ENCODE results near the gene NPAS3. TPM values are rescaled to one million over a fixed set of nuclear protein-coding genes. Genes with fewer than 3 reads are reported as not detected.

Gene NPAS3
- total and polyA plus RNA-seq, 2 donors (not counting 3 experiments of a cell fraction or from before 2014, with no cell fraction given) = 0.10 to 0.13 TPM

DNA sequence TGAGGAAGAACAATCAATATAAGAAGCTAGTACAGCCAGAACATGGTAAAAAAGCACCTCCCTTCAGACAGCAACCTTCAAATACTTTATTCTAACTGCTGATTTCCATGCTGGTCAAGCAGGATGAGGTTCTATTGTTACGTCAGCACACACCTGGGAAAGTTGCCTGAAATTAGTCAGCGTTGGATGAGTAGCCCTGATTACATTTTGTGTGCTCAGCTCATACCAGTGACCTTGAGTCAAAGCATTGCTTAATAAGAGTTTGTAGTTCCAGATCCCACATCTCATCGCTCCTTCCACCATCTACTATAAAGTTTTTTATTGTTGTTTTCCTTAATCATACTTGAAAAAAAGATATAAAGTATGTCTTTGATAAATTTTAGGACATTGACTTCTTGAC, 650.7 kb downstream of the NPAS3 start:
- FAIRE-seq (no peak), DNase-seq (ENCODE audit: low read depth, low spot score) (no peak)
- TF ChIP-seq EZH2 (IDR thresholded peaks at IDR 0.05; ENCODE audit: borderline replicate concordance, low read depth, low read length, severe bottlenecking) = no peak
- no peak for TF ChIP-seq JUN (IDR thresholded peaks at IDR 0.05; ENCODE audit: borderline replicate concordance, insufficient read depth, insufficient read length, low read depth)
- no peak for TF ChIP-seq GATA2 (IDR thresholded peaks at IDR 0.05; ENCODE audit: insufficient read depth, insufficient read length, low read depth, low read length)
- no peak for TF ChIP-seq FOS (IDR thresholded peaks at IDR 0.05; ENCODE audit: borderline replicate concordance, insufficient read depth, low read length)
- TF ChIP-seq POLR2A (IDR thresholded peaks at IDR 0.05; ENCODE audit: low read depth, low read length) = no peak
- TF ChIP-seq POLR2AphosphoS5 (IDR thresholded peaks at IDR 0.05; ENCODE audit: insufficient read depth, low read depth, low read length) = no peak
- POLR2A ChIA-PET = no interaction called here
- dilution Hi-C loops (cut with MboI; ENCODE audit: extremely low pct_ligation_motif_present, low sequenced_read_pairs) = no loop called here
- Histone ChIP-seq H4K20me1 (replicated peaks; ENCODE audit: control insufficient read depth, extremely low read depth, insufficient read depth, low read length) (no peaks in the 10 kb centered on the region), H3K4me2 (ENCODE audit: insufficient read depth, low read length) (no peak overlapping the region), H3K27ac (ENCODE audit: insufficient read depth, low read depth, low read length) (no peak overlapping the region), H3K9me1 (replicated peaks; ENCODE audit: control insufficient read depth, extremely low read depth, insufficient read depth, low read length) (no peaks in the 10 kb centered on the region), H3K9me3 (replicated peaks; ENCODE audit: control insufficient read depth, insufficient read depth, low read length) (no peaks in the 10 kb centered on the region), H2AFZ (ENCODE audit: low read depth, low read length) (no peak overlapping the region), H3K4me1 (ENCODE audit: control insufficient read depth, extremely low read depth, insufficient read depth, low read length) (no peaks in the 10 kb centered on the region), H3K4me3 (replicated peaks in 1 of 3; ENCODE audit: insufficient read depth in 1 of 3, low read depth in 1 of 3, low read length in 3 of 3) (no peak overlapping the region), H3K27me3 (ENCODE audit: control insufficient read depth in 2 of 2, insufficient read depth in 2 of 2, low read length in 2 of 2) (no peaks in the 10 kb centered on the region), H3K36me3 (ENCODE audit: control insufficient read depth in 2 of 2, extremely low read depth in 1 of 2, insufficient read depth in 2 of 2, low read length in 2 of 2) (no peaks in the 10 kb centered on the region), H3K9ac (replicated peaks; ENCODE audit: extremely low read depth, insufficient read depth, low read length) (no peak overlapping the region), H3K79me2 (ENCODE audit: control insufficient read depth, insufficient read depth, low read length) (no peaks in the 10 kb centered on the region)
- BruUV-seq (replicated peaks) = no TSS peak
- CTCF ChIA-PET = no interaction called here
- intact Hi-C loops (cut with micrococcal nuclease) = no loop called here

GRCh38 chr14:33590891-33591630, 652.4 kb downstream of the NPAS3 start:
- POLR2A ChIA-PET = no interaction called here

More at GRCh38 chr14:33590891-33591630, 652.4 kb downstream of the NPAS3 start:
- H3K4me1 ChIP-seq (ENCODE audit: control insufficient read depth, extremely low read depth, insufficient read depth, low read length) = no peaks in the 10 kb centered on the region
- H3K9ac ChIP-seq (replicated peaks; ENCODE audit: extremely low read depth, insufficient read depth, low read length) = no peak overlapping the region
- no peak overlapping the region for H3K4me3 ChIP-seq (replicated peaks in 1 of 3; ENCODE audit: insufficient read depth in 1 of 3, low read depth in 1 of 3, low read length in 3 of 3)
- intact Hi-C loops (cut with micrococcal nuclease) = no loop called here
- dilution Hi-C loops (cut with MboI; ENCODE audit: extremely low pct_ligation_motif_present, low sequenced_read_pairs) = no loop called here
- no TSS peak for BruUV-seq (replicated peaks)
- no peaks in the 10 kb centered on the region for H3K36me3 ChIP-seq (ENCODE audit: control insufficient read depth in 2 of 2, extremely low read depth in 1 of 2, insufficient read depth in 2 of 2, low read length in 2 of 2)
- no peak for TF ChIP-seq POLR2AphosphoS5 (IDR thresholded peaks at IDR 0.05; ENCODE audit: insufficient read depth, low read depth, low read length)
- TF ChIP-seq POLR2A (IDR thresholded peaks at IDR 0.05; ENCODE audit: low read depth, low read length) = no peak
- TF ChIP-seq FOS (IDR thresholded peaks at IDR 0.05; ENCODE audit: borderline replicate concordance, insufficient read depth, low read length) = no peak
- no peak for TF ChIP-seq MYC (IDR thresholded peaks at IDR 0.05; ENCODE audit: low read depth, low read length)
- no peak for TF ChIP-seq MAX (IDR thresholded peaks at IDR 0.05; ENCODE audit: insufficient read depth, insufficient read length)
- TF ChIP-seq EZH2 (IDR thresholded peaks at IDR 0.05; ENCODE audit: borderline replicate concordance, low read depth, low read length, severe bottlenecking) = no peak
- TF ChIP-seq GATA2 (IDR thresholded peaks at IDR 0.05; ENCODE audit: insufficient read depth, insufficient read length, low read depth, low read length) = no peak
- no peak for TF ChIP-seq JUN (IDR thresholded peaks at IDR 0.05; ENCODE audit: borderline replicate concordance, insufficient read depth, insufficient read length, low read depth)
- no peak overlapping the region for H3K27ac ChIP-seq (ENCODE audit: insufficient read depth, low read depth, low read length)
- CTCF ChIA-PET = no interaction called here
- H3K9me1 ChIP-seq (replicated peaks; ENCODE audit: control insufficient read depth, extremely low read depth, insufficient read depth, low read length) = no peaks in the 10 kb centered on the region
- DNase-seq (ENCODE audit: low read depth, low spot score) (no peak), FAIRE-seq (no peak)
- no peak overlapping the region for H3K4me2 ChIP-seq (ENCODE audit: insufficient read depth, low read length)
- H3K79me2 ChIP-seq (ENCODE audit: control insufficient read depth, insufficient read depth, low read length) = no peaks in the 10 kb centered on the region
- H2AFZ ChIP-seq (ENCODE audit: low read depth, low read length) = no peak overlapping the region
- no peaks in the 10 kb centered on the region for H3K9me3 ChIP-seq (replicated peaks; ENCODE audit: control insufficient read depth, insufficient read depth, low read length)
- no peaks in the 10 kb centered on the region for H4K20me1 ChIP-seq (replicated peaks; ENCODE audit: control insufficient read depth, extremely low read depth, insufficient read depth, low read length)
- no peaks in the 10 kb centered on the region for H3K27me3 ChIP-seq (ENCODE audit: control insufficient read depth in 2 of 2, insufficient read depth in 2 of 2, low read length in 2 of 2)

Data from endothelial cell of umbilical vein (primary cell).